Activated T-cell treated with anti-CD3 and anti-CD28 coated beads for 24 hours (primary cell): ENCODE results near the gene ERGIC2.
"Not testable (repeated sequence)": the region's sequence is repeated elsewhere in the genome, so short reads cannot be mapped to it uniquely, and the experiment has no call there.

Experiments
- DNase-seq: peaks from one replicate; pipeline ENCODE4 v3.0.0-alpha.2; 2020; ENCODE audit warnings: low read depth

Gene ERGIC2, protein sequence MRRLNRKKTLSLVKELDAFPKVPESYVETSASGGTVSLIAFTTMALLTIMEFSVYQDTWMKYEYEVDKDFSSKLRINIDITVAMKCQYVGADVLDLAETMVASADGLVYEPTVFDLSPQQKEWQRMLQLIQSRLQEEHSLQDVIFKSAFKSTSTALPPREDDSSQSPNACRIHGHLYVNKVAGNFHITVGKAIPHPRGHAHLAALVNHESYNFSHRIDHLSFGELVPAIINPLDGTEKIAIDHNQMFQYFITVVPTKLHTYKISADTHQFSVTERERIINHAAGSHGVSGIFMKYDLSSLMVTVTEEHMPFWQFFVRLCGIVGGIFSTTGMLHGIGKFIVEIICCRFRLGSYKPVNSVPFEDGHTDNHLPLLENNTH

GRCh38 chr12:29380536-29381523, at the start of gene ERGIC2:
TSS of gene ERGIC2 (minus strand) at chr12:29381172. CDS start at chr12:29371633, 9,539 bp downstream.
- peak; percentile 89 for DNase-seq

DNA sequence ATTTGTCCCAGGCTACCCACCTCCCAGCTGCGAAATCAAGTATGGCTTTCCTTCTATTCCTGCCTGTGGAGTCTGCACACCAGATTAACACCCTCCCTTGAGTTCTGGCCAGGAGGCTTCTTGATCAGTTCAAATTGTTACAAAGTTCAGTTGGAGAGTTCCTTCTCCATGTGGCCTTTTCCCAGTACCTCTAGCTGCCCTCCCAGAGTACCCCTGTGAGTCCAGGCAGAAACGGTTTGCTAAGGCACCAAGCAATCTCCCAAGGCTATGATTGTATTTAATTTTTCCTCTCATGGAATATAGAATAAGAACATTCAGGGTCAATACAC, 49.7 kb upstream of the ERGIC2 start:
- no peak for DNase-seq

DNA sequence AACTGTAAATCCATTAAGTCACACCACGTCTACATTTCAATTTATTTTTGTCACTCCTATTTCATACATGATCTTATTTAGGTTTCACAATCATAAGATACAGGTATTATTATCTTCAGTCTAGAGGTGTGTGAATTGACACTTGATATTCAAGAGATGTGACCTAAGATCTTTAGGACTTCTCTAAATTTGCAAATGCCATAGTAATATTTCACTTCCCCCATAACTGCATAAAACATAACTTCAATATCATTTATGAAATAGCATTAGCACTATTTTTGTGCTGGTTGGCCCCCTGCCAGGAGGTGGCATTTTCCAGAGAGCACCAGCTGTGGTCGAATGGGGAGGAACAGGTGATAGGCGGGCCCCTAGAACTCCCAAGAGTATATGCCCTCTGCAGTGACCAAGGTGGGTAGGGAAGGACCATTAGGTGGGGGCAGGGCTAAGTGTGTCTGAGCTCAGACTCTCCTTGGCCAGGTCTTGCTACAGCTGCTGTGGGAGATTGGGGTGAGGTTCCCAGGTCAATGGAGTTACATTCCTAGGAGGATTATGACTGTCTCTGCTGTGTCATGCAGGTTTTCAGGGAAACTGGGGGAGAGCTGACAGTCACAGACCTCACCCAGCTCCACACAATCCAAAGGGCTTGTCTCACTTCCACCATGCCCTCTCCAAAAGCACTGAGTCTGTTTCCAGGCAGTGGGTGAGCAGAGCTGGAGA, 49.2 kb upstream of the ERGIC2 start:
- DNase-seq, result no peak

- DNase-seq, result no peak
Observed at GRCh38 chr12:29428633-29429032, 47.7 kb upstream of the ERGIC2 start.

DNA sequence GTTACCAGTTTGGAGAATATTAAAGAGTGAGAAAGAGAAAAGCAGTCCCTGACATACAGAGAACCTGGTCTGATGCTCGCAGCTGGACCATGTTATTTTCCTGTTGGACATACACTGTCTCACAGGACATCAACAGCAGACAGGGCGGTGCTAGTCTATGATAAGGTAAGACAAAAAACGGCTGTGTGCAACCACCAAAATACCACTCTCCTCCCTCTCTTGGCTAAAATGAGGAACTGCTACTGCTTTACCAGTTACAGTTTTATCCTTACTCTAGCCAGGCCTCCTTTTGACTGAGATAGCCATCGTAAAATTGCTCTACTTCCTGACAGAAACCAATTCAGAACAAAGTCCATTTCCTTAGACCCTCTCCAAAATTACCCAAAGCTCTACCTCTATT, 47.0 kb upstream of the ERGIC2 start:
- no peak for DNase-seq

DNA sequence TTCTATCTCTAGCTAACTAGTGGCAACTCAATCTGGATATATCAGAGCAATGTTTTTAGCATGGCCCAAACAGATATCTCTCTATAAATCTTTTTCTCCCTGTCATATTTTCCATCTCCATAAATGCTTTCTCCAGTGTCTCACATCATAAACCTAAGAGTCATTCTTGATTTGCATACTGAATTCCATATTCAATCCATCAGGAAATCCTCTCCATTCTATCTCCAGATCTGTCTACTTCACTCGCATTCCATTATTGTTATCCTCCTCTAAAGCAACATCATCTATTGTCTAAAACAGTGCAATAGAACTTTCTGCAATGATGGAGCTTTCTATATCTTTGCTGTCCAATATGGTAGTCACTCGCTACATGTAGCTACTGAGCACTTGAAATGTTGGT, 45.5 kb upstream of the ERGIC2 start:
- DNase-seq, result no peak

DNA sequence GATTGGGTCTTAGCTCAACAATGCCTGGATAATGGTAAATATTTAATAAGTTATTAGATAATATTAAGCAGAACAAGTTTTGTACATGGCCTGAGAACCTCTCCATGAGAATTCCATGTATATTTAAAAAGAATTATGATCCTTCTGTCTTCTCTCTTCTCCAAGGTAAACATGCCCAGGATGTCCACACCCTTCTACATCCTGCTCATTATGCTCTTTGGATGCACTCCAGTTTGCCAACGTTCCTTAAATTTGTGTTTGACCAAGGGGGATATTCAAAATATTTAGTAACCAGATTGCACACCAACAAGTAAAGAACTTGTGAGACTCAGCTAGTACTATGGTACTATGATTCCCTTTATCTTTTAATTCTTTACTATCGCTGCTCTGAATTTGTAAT, 44.8 kb upstream of the ERGIC2 start:
- DNase-seq, result no peak

DNA sequence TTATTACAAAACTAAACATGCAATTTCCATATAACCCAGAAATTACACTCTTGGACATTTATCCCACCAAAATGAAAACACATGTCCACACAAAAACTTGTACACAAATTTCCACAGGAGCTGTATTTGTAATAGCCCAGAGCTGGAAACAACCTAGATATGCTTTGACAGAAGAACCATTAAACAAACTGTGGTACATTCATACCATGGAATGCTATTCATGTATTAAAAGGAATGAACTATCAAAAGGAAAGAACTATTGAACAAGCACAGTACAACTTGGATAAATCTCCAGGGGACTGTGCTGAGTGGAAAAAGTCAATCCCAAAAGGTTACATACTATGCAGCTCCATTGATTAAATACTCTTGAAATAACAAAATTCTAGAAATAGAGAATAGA, 35.8 kb upstream of the ERGIC2 start:
- DNase-seq, result no peak

- no peak for DNase-seq
Observed at GRCh38 chr12:29415111-29415510, 34.1 kb upstream of the ERGIC2 start.

DNA sequence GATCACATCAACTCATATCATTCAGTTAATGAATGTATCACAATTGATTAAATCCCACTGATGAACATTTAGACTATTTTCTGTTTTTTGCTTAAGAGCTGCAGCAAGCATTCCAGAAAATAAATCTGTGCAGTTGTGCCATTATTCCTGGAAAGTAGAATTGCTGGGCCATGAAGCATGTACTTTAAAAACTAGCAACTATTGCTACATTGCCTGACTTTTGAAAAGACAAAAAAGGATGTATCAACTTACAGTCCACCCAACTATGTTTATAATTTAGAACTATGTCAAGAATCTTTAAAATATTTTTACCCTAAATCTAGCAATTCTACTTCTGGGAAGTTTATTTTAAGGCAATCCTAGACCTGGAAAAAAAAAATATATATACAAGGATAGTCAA, 33.4 kb upstream of the ERGIC2 start:
- DNase-seq, result no peak

DNA sequence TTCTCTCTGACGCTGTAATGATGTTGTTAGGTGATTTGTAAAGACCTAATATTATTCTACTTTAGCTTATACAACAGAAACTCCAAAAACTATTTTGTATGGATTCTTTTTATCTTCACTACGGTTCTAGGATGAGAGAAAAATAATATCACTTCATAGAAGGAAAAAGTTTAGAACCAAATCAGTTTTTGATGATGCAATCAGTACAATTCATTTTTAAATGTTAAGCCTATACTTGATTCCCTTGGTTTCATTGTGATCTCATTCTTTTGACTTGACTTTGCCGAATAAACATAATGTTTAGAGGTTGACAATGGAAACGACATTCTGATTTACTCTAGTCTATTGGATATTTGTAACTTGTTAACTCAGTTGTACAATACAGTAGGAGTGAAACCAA, 24.6 kb upstream of the ERGIC2 start:
- DNase-seq, result no peak

DNA sequence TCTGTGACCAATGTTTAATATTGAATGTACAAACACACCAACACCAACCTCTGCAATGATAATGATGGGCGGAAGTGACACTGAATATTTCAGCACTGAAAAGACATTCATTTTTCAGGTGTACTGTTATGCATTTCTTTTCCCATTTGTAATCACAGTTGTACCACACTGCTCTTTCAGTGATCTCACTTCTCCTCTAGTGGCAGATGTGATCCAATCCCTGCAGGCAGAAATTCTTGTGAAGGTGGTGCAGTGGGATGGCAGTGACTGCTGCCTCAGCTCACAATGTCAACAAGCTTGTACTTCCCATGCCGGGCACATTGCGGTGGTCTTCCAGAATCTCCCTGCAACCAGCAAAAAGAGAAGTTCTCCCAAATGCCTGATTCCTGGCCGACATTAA, 23.0 kb upstream of the ERGIC2 start:
- no peak for DNase-seq

DNA sequence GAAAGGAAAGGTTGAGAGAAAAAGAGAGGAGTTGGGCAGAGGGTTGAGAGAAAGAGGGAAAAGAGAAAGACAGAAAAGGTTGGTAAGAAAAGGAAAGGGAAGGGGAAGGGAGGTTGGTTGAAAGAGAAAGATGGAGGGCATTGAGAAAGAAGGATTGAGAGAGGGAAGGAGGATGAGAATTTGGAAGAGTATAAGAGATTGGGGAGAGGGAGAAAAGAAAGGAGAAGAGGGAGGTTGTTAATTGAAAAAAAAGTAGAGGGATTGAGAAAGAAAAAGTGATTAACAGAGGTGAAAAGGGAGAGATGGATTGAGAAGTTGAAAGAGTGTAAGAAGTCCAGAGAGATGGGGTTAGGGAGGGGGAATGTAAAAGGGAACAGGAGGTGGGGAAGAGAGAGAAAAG, 21.5 kb upstream of the ERGIC2 start:
- DNase-seq, result no peak

DNA sequence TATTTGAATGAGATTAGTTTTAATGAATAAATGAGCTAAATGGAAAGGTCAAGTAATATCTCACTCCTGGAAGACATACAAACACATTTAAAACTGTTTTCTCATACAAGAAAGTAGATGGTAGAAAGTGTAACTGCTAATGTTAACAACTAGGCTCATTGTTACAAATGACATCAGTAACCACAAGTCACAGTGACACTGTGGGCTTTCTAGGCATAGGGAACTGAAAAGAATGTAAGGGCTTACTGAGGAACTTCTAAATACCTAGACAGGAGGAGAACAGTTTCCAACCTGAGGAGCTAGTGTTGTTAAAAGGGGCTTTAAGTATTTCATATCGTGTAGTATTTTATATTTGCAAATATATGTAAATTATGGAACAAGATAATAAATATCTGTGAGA, 17.5 kb upstream of the ERGIC2 start:
- no peak for DNase-seq

- DNase-seq, result no peak
Observed at GRCh38 chr12:29396774-29397173, 15.8 kb upstream of the ERGIC2 start.

GRCh38 chr12:29395356-29395755, 14.4 kb upstream of the ERGIC2 start:
- DNase-seq, result no peak

DNA sequence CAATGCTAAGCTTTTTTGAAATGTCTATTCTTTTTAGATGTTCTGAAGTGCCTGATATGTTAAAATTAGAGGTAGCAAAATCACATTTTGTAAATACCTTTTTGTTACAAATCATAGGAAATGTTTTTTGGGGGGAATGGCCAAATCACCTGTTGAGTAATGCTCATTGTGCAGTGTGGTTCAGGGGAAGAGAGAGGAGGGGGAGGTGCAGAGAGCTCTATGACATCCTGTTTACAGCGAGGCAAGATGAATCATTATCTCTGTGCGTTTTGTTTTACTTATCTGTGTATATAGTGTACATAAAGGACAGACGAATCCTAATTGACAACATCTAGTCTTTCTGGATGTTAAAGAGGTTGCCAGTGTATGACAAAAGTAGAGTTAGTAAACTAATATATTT, 9.4 kb upstream of the ERGIC2 start:
- DNase-seq, result peak; percentile 12

DNA sequence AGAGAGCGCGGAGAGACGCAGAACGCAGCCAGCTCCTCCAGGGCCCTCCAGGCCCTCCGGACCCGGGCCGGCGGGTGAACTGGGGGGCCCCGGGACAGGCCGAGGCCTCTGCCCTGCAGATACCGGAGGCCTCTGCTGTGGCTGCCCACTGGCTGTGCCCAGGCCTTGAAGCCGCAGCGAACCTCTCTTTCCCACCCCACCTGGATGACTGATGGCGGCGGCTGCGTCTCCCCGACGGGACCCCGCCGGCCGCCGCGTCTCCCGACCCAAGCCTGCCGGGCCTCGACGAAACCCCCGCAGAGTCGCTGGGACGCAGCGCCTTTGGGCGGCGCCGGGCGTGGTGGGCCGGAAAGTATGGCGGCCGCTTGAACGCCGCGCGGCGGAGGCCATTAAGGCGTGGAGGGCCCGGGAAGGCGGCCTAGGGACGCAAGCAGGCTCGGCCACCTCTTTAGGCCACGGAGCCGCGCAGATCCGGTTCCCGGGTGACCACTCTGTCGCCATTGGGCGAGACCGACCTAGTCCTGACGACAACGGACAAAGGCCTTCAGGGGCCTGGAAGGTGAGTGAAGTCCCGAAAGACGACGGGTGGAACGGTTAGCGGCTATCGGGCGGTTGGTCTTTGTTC, 8.4 kb upstream of the ERGIC2 start:
- no peak for DNase-seq

DNA sequence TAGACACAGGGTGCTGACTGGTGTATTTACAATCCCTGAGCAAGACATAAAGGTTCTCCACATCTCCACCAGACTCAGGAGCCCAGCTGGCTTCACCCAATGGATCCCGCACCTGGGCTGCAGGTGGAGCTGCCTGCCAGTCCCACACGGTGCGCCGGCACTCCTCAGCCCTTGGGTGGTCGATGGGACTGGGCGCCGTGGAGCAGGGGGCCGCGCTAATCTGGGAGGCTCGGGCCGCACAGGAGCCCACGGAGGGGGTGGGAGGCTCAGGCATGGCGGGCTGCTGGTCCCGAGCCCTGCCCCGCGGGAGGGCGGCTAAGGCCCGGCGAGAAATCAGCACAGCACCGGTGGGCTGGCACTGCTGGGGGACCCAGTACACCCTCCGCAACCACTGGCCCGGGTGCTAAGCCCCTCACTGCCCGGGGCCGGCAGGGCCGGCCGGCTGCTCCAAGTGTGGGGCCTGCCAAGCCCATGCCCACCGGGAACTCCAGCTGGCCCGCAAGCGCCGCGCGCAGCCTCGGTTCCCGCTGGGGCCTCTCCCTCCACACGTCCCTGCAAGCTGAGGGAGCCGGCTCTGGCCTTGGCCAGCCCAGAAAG, 5.2 kb upstream of the ERGIC2 start:
- DNase-seq, result not testable (repeated sequence)

DNA sequence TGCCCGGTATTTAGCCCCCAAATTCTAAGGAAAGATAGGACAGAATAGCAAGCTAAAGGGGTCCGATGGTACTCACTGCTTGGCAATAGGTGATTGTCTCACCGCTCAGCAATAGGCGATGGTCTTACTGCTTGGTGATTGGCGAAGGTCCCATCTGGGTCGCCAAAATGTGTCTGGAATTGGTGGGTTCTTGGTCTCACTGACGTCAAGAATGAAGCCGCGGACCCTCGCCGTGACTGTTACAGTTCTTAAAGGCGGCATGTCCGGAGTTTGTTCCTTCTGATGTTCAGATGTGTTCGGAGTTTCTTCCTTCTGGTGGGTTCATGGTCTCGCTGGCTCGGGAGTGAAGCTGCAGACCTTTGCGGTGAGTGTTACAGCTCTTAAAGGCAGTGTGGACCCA, 4.2 kb upstream of the ERGIC2 start:
- not testable (repeated sequence) for DNase-seq

- DNase-seq, result no peak
Observed at GRCh38 chr12:29382251-29382650, 1.3 kb upstream of the ERGIC2 start.

GRCh38 chr12:29376118-29376517, 4.9 kb downstream of the ERGIC2 start:
- DNase-seq, result no peak
